Esophagus muscularis mucosa (tissue), 3 donors: ENCODE measurements around the gene SHISA2.

Experiments used
- CTCF ChIP-seq, 3 experiments: fragments of 200-600 bp in 2 of 3; fragments of 450-650 bp in 1 of 3; sonication (generic) in 2 of 3; IDR thresholded peaks; one replicate each; pipeline ENCODE4 v1.5.1; 2017 to 2019; ENCODE audit warnings: antibody characterized with exemption in 3 of 3, mild to moderate bottlenecking in 2 of 3, moderate library complexity in 1 of 3
- EP300 ChIP-seq: sonication (generic); formaldehyde crosslinking; IDR thresholded peaks from one replicate; pipeline ENCODE4 v1.6.1; 2017; ENCODE audit warnings: antibody characterized with exemption

- TF ChIP-seq CTCF (IDR thresholded peaks at IDR 0.05): no peak
- no peak for TF ChIP-seq EP300
These were observed 17.8 kb downstream of the SHISA2 start for GRCh38 chr13:26034018-26034417.
